ENCODE measurements around the gene ITGA3. TPM values are rescaled to one million over a fixed set of nuclear protein-coding genes. Genes with fewer than 3 reads are reported as not detected.

ITGA3 gene
- total RNA-seq, 1 experiment from 2014 or later, result 22.5 TPM

GRCh38 chr17:50072130-50072529 is 16.2 kb downstream of the ITGA3 start:
- Histone ChIP-seq H2AFZ (ENCODE audit: low read length) (no peak overlapping the region), H2BK120ac (ENCODE audit: low read depth, low read length, poor library complexity, severe bottlenecking) (no peak overlapping the region), H4K20me1 (ENCODE audit: control insufficient read depth, insufficient read depth, insufficient read length) (no peaks in the 10 kb centered on the region), H3K9ac (ENCODE audit: extremely low read depth, insufficient read length, low read length) (no peak overlapping the region), H3K18ac (ENCODE audit: insufficient read length, low read depth, low read length) (no peak overlapping the region), H3T11ph (ENCODE audit: low read length) (no peak overlapping the region), H3K4me1 (ENCODE audit: insufficient read depth, low read length) (no peaks in the 10 kb centered on the region), H3K79me1 (ENCODE audit: insufficient read depth, low read depth, low read length, poor library complexity, severe bottlenecking) (no peaks in the 10 kb centered on the region), H4K5ac (ENCODE audit: insufficient read length, low read depth, low read length) (no peak overlapping the region), H2BK20ac (ENCODE audit: low read depth, low read length, poor library complexity, severe bottlenecking) (no peak overlapping the region), H3K4me2 (ENCODE audit: insufficient read depth, insufficient read length, low read length) (no peak overlapping the region), H3K27ac (ENCODE audit: insufficient read length, low read depth, low read length) (no peak overlapping the region), H4K91ac (ENCODE audit: insufficient read length, low read depth, low read length) (no peak overlapping the region), H3K23me2 (ENCODE audit: insufficient read length, low read depth, low read length, poor library complexity, severe bottlenecking) (no peaks in the 10 kb centered on the region), H2BK15ac (ENCODE audit: low read depth, low read length) (no peak overlapping the region), H3K9me3 (ENCODE audit: control insufficient read depth, low read depth, low read length) (no peaks in the 10 kb centered on the region), H3K56ac (ENCODE audit: insufficient read length, low read depth, low read length) (no peak overlapping the region), H3K27me3 (ENCODE audit: insufficient read depth, low read length) (no peaks in the 10 kb centered on the region), H3K4ac (ENCODE audit: low read depth, low read length) (no peak overlapping the region), H2AK5ac (ENCODE audit: insufficient read length, low read length) (no peak overlapping the region), H4K8ac (replicated peaks; ENCODE audit: insufficient read length, low read depth, low read length) (no peak overlapping the region), H3K79me2 (ENCODE audit: insufficient read depth, low read length) (no peaks in the 10 kb centered on the region; the same call in 1 of the 2 replicates), H2BK5ac (ENCODE audit: insufficient read length, low read length) (no peak overlapping the region), H3K23ac (ENCODE audit: insufficient read length, low read depth, low read length) (no peak overlapping the region), H3K14ac (ENCODE audit: insufficient read depth, low read length) (no peak overlapping the region; the same call in 1 of the 2 replicates), H2BK12ac (ENCODE audit: insufficient read length, low read depth, low read length) (no peak overlapping the region)
- TF ChIP-seq CTCF (conservative IDR thresholded peaks at IDR 0.05), result no peak
- Mint-ChIP-seq H3K4me3 (no peak overlapping the region), H3K27ac (no peak overlapping the region), H3K9me3 (peaks cover 0 to 4% of the 10 kb centered on the region in 2 experiments; a peak in 3 of 5 replicates), H3K36me3 (ENCODE audit: insufficient read depth in 1 of 3, low read depth in 3 of 3) (peaks cover 5 to 21% (median 11%) of the 10 kb centered on the region in 3 experiments), H3K4me1 (peaks cover 0 to 11% of the 10 kb centered on the region in 2 experiments; a peak in 3 of 4 replicates), H3K27me3 (ENCODE audit: low read depth) (peaks cover 1% of the 10 kb centered on the region; the same call in 1 of the 2 replicates)
- DNase-seq, result no peak
- no CpG with 5 or more reads among the region's 3 CpGs for WGBS (ENCODE audit: extremely low coverage, insufficient read length, low lambda C conversion rate)
